GM06990 (cell line): Measurements from ENCODE around the gene LHFPL2.
"Not testable (repeated sequence)": the region's sequence is repeated elsewhere in the genome, so short reads cannot be mapped to it uniquely, and the experiment has no call there.

Experiments used
- DNase-seq: peaks from one replicate; pipeline ENCODE4 v3.0.0-alpha.2; 2011; ENCODE audit not compliant: insufficient read length; ENCODE audit errors: extremely low read depth
- H3K27me3 ChIP-seq: replicated peaks from 2 replicates; pipeline ENCODE4 v1.6.0; 2011; ENCODE audit warnings: low read length; ENCODE audit not compliant: control insufficient read depth, insufficient read depth
- H3K36me3 ChIP-seq: 2 replicates; pipeline ENCODE4 v1.5.1; 2011; ENCODE audit warnings: low read length; ENCODE audit not compliant: control insufficient read depth, insufficient read depth
- H3K4me3 ChIP-seq: replicated peaks from 2 replicates; pipeline ENCODE4 v1.5.1; 2011; ENCODE audit warnings: low read depth, mild to moderate bottlenecking, control low read depth, low read length
- TF ChIP-seq, protein P1 (sequence below): IDR thresholded peaks from 2 replicates; pipeline ENCODE4 v1.5.1; 2011; ENCODE audit warnings: low read length, control low read depth, mild to moderate bottlenecking, inconsistent platforms; ENCODE audit not compliant: insufficient read depth, poor library complexity, severe bottlenecking

Gene LHFPL2

DNA sequence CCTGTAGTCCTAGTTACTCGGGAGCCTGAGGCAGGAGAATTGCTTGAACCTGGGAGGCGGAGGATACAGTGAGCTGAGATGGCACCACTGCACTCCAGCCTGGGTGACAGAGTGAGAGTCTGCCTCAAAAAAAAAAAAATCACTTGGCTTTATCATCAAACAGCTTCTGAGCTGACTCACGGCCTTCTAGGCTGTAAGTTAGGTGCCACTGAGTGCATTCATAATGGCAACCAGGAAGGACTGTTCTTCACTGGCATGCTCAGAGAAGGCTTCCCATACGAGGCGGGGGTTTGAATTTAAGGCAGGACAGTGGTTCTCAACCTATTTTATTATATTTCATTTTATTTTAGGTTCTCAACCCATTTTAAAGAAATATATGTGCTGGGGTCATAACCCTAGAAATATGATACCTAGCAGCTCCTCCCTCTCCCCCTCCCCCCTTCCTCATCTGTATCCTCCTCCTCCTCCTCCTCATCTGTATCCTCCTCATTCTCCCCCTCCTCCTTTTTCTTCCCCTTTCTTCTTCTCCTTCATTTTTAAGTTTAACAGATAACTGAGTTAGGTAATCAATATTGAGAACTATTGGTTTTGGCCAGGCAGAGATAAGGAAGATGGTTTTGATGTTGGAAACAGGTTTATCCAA lies 19.0 kb upstream of the LHFPL2 start:
- H3K4me3 ChIP-seq = no peak overlapping the region

DNA sequence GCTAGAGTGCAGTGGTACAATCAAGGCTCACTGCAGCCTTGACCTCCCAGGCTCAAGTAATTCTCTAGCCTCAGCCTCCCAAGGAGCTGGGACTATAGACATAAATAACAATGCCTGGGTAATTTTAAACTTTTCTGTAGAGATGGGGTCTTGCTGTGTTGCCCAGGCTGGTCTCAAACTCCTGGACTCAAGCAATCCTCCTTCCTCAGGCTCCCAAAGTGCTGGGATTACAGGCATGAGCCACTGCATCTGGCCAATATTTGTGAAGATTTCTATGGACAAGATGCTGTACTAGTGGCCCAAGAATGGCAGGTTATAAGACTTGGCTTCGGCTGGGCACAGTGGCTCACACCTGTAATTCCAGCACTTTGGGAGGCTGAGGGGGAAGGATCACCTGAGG lies 18.4 kb upstream of the LHFPL2 start:
- H3K36me3 ChIP-seq, DNase-seq, H3K4me3 ChIP-seq, H3K27me3 ChIP-seq: not testable (repeated sequence)

More for the DNA sequence above, 19.0 kb upstream of the LHFPL2 start:
- TF ChIP-seq, protein P1, sequence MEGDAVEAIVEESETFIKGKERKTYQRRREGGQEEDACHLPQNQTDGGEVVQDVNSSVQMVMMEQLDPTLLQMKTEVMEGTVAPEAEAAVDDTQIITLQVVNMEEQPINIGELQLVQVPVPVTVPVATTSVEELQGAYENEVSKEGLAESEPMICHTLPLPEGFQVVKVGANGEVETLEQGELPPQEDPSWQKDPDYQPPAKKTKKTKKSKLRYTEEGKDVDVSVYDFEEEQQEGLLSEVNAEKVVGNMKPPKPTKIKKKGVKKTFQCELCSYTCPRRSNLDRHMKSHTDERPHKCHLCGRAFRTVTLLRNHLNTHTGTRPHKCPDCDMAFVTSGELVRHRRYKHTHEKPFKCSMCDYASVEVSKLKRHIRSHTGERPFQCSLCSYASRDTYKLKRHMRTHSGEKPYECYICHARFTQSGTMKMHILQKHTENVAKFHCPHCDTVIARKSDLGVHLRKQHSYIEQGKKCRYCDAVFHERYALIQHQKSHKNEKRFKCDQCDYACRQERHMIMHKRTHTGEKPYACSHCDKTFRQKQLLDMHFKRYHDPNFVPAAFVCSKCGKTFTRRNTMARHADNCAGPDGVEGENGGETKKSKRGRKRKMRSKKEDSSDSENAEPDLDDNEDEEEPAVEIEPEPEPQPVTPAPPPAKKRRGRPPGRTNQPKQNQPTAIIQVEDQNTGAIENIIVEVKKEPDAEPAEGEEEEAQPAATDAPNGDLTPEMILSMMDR = no peak
- no peak for DNase-seq
- Histone ChIP-seq H3K36me3 (no peaks in the 10 kb centered on the region), H3K27me3 (no peaks in the 10 kb centered on the region)

DNA sequence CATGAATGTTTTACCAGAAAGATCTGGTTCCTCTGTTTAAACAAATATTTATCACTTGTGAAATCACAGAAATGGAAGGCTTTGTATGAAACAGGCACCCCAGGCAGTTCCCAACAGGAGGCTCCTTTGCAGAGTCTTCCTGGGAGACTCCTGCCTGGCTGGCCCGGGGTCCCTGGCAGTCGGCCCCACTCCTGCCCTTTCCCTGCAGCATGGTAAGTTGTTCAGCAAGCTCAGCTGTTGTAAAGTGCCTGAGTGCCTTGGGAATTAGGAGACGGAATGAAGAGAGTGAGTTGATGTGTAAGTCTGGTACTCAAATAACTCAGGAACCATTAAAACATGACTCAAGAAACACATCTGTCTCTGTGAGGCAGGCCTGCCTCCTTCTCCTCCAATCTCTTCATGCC lies 17.5 kb upstream of the LHFPL2 start:
- H3K27me3 ChIP-seq = no peaks in the 10 kb centered on the region
- H3K4me3 ChIP-seq = no peak overlapping the region
- no peak for DNase-seq
- H3K36me3 ChIP-seq = no peaks in the 10 kb centered on the region
- TF ChIP-seq, protein P1 = no peak

DNA sequence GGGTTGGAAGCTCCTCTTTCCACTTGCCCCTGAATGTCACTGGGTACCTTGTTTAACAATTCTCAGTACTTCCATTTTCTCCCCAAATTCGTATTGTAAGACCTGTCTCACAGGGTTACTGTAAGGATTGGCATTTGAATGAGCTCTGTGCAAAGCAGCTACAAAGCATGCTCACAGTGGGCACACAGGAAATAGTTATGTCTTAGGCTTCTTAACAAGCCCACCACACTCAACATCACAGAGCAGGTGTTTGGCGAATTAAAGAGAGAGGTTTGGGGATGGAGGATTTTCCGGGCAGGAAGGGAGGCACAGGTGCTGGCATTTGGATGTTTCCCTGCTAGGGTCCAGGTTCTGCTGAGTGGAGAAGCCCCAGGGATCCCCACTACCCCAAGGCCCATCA lies 17.0 kb upstream of the LHFPL2 start:
- no peaks in the 10 kb centered on the region for H3K36me3 ChIP-seq
- TF ChIP-seq, protein P1 = no peak

DNA sequence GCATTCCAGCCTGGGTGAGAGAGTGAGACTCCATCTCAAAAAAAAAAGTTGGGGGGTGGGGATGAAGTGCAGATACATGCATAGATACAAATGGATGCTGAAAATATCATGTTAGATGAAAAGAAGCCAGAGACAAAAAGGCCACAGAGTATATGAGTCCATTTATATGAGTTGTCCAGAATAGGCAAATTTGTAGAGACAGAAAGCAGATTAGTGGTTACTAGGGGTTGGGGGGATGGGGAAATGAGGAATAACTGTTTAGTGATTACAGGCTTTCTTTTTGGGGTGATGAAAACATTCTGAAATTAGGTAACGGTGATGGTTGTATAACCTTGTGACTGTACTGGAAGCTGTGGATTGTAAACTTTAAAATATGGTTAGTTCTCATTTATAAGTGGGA lies 13.8 kb upstream of the LHFPL2 start:
- Histone ChIP-seq H3K4me3 (no peak overlapping the region), H3K36me3 (no peaks in the 10 kb centered on the region), H3K27me3 (no peaks in the 10 kb centered on the region)
- TF ChIP-seq, protein P1 = no peak
- DNase-seq = no peak

More for the DNA sequence above, 17.0 kb upstream of the LHFPL2 start:
- DNase-seq = no peak
- Histone ChIP-seq H3K27me3 (no peaks in the 10 kb centered on the region), H3K4me3 (no peak overlapping the region)

DNA sequence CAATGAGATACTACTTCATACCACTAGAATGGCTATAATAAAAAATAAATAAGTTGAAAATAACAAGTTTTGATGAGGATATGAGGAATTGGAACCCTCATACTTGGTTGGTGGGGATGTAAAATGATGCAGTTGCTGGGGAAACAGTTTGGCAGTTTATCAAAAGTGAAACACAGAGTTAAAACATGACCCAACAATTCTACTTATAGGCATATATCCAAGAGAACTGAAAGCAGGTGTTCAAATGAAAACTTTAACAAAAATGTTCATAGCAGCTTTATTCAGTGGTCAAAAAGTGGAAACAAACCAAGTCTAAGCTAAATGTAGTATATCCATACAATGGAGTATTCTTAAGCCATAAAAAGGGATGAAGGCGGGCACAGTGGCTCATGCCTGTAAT lies 13.1 kb upstream of the LHFPL2 start:
- peak; percentile 62 for DNase-seq
- Histone ChIP-seq H3K36me3 (no peaks in the 10 kb centered on the region), H3K4me3 (no peak overlapping the region), H3K27me3 (no peaks in the 10 kb centered on the region)
- TF ChIP-seq, protein P1 = no peak
